Fibroblast of the aortic adventitia (primary cell): ENCODE measurements around the gene IFT81. TPM values are rescaled to one million over a fixed set of nuclear protein-coding genes. Genes with fewer than 3 reads are reported as not detected.

Source experiments
- DNase-seq: peaks from one replicate; pipeline ENCODE4 v3.0.0-alpha.2; 2010; ENCODE audit warnings: low read depth
- H3K4me3 ChIP-seq: 2 replicates; pipeline ENCODE4 v1.5.1; 2011; ENCODE audit warnings: low read depth, mild to moderate bottlenecking, control low read depth, low read length, moderate library complexity
- CTCF ChIP-seq: IDR thresholded peaks from 2 replicates; pipeline ENCODE4 v1.5.1; 2011; ENCODE audit warnings: mild to moderate bottlenecking, low read length, control low read depth, inconsistent platforms; ENCODE audit not compliant: insufficient read depth
- total RNA-seq: library from RNA; depleted of rRNA; stranded (reverse); fragments of >200 nt; gene quantifications from 2 replicates; pipeline ENCODE4 v1.2.3, GENCODE V29; 2012; ENCODE audit warnings: low replicate concordance

Gene IFT81
- total RNA-seq, 1 donor, result 20.4 TPM

GRCh38 chr12:110245369-110245772 lies 121.2 kb downstream of the IFT81 start:
- DNase-seq, result no peak
- peak; percentile 34 for TF ChIP-seq CTCF
- H3K4me3 ChIP-seq, result no peak overlapping the region

- H3K4me3 ChIP-seq, result no peak overlapping the region
- no peak for DNase-seq
- TF ChIP-seq CTCF, result no peak
These were observed 122.6 kb downstream of the IFT81 start for GRCh38 chr12:110246636-110247339.

GRCh38 chr12:110247340-110248095 lies 123.4 kb downstream of the IFT81 start:
- DNase-seq, result no peak
- H3K4me3 ChIP-seq, result no peak overlapping the region
- no peak for TF ChIP-seq CTCF

- no peak for DNase-seq
- no peak overlapping the region for H3K4me3 ChIP-seq
- TF ChIP-seq CTCF, result no peak
These were observed 123.9 kb downstream of the IFT81 start for GRCh38 chr12:110248096-110248447.

GRCh38 chr12:110249105-110249504 lies 124.9 kb downstream of the IFT81 start:
- TF ChIP-seq CTCF, result no peak
- DNase-seq, result no peak
- no peak overlapping the region for H3K4me3 ChIP-seq

- H3K4me3 ChIP-seq, result no peak overlapping the region
- no peak for TF ChIP-seq CTCF
- no peak for DNase-seq
These were observed 125.6 kb downstream of the IFT81 start for GRCh38 chr12:110249716-110250225.
